Gastrocnemius medialis (tissue), 4 donors: ENCODE results near the gene GNAI3.

Experiments used
- POLR2A ChIP-seq, 2 donors: fragments of 450-650 bp; IDR thresholded peaks; one replicate each; pipeline ENCODE4 v1.6.1; 2017; ENCODE audit warnings: antibody characterized with exemption in 2 of 2, mild to moderate bottlenecking in 2 of 2, moderate library complexity in 2 of 2
- TF ChIP-seq, protein P1 (sequence below), 5 experiments: fragments of 450-650 bp in 3 of 5; fragments of 200-600 bp in 2 of 5; sonication (generic) in 2 of 5; IDR thresholded peaks in 4 of 5; conservative IDR thresholded peaks in 1 of 5; 1 replicate in 4 of 5; 2 replicates in 1 of 5; pipeline ENCODE4 v1.5.1; 2016 to 2019; ENCODE audit warnings: antibody characterized with exemption in 5 of 5, mild to moderate bottlenecking in 3 of 5, moderate library complexity in 3 of 5

DNA sequence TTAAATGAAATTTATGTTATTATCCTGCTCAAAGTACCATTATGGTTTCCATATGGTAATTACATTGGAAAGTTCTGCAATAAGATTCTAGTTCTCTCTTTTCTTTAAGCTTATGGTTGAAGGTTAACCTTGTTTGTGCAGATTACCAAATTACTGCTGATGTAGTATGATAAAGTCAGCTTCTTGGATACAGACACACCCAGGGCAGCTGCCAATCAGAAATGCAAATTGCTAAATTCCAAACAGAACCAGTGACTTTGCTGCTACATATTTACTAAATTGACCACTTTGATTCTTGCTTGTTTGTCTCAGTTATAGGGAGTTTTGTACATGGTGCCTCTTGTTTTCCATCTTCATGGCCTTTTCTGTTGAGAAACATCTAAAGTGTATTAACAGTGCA lies 44.5 kb downstream of the GNAI3 start:
- TF ChIP-seq, protein P1, sequence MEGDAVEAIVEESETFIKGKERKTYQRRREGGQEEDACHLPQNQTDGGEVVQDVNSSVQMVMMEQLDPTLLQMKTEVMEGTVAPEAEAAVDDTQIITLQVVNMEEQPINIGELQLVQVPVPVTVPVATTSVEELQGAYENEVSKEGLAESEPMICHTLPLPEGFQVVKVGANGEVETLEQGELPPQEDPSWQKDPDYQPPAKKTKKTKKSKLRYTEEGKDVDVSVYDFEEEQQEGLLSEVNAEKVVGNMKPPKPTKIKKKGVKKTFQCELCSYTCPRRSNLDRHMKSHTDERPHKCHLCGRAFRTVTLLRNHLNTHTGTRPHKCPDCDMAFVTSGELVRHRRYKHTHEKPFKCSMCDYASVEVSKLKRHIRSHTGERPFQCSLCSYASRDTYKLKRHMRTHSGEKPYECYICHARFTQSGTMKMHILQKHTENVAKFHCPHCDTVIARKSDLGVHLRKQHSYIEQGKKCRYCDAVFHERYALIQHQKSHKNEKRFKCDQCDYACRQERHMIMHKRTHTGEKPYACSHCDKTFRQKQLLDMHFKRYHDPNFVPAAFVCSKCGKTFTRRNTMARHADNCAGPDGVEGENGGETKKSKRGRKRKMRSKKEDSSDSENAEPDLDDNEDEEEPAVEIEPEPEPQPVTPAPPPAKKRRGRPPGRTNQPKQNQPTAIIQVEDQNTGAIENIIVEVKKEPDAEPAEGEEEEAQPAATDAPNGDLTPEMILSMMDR (IDR thresholded peaks at IDR 0.05 in 4 of 5, conservative IDR thresholded peaks at IDR 0.05 in 1 of 5): no peak
- no peak for TF ChIP-seq POLR2A (IDR thresholded peaks at IDR 0.05)
